IPS-18c (cell line): ENCODE data around the gene OR4A15.

ENCODE experiments used
- H3K4me3 ChIP-seq: 2 replicates; pipeline ENCODE4 v1.7.0; 2013; ENCODE audit warnings: low read depth, mild to moderate bottlenecking, low read length, moderate library complexity; ENCODE audit not compliant: insufficient read depth
- H3K9me3 ChIP-seq: one replicate; pipeline ENCODE4 v1.6.1; 2013; ENCODE audit warnings: mild to moderate bottlenecking, low read length, moderate library complexity; ENCODE audit not compliant: control insufficient read depth, insufficient read depth

OR4A15 gene

DNA sequence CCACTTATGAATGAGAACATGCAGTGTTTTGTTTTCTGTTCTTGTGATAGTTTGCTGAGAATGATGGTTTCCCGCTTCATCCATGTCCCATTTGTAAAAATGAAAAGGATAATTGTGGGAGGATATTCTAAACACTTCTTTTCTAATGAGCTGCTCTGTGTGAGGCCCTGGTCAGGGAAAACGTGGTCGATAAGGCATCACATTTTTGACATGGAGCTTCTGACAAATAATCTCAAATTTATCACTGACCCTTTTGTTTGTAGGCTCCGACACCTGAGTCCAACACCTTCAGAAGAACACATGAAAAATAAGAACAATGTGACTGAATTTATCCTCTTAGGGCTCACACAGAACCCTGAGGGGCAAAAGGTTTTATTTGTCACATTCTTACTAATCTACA lies at the start of gene OR4A15:
Gene OR4A15, plus strand, starts transcription at position 301 of the 400 bp plus-strand sequence. Its CDS starts 0 bp downstream, at position 301.
- no peak within 1 kb of the TSS for H3K4me3 ChIP-seq
- peaks cover 11% of the 10 kb centered on the region for H3K9me3 ChIP-seq

GRCh38 chr11:55324500-55324899 lies 43.3 kb upstream of the OR4A15 start:
- peaks cover 13% of the 10 kb centered on the region for H3K9me3 ChIP-seq

GRCh38 chr11:55342901-55343300 lies 24.9 kb upstream of the OR4A15 start, which contains the start of gene OR4A16:
OR4A16 (plus strand) TSS chr11:55343201; CDS start chr11:55343201, 0 bp downstream.
- H3K9me3 ChIP-seq: peaks cover 34% of the 10 kb centered on the region
- H3K4me3 ChIP-seq: no peak within 1 kb of the TSS

More at GRCh38 chr11:55324500-55324899, 43.3 kb upstream of the OR4A15 start:
- H3K4me3 ChIP-seq: no peak overlapping the region

- Histone ChIP-seq H3K4me3 (no peak overlapping the region), H3K9me3 (peaks cover 25% of the 10 kb centered on the region)
Observed at GRCh38 chr11:55345306-55345705, 22.5 kb upstream of the OR4A15 start.

GRCh38 chr11:55349032-55349431 lies 18.7 kb upstream of the OR4A15 start:
- Histone ChIP-seq H3K4me3 (no peak overlapping the region), H3K9me3 (peaks cover 17% of the 10 kb centered on the region)

GRCh38 chr11:55357560-55358184 lies 10.1 kb upstream of the OR4A15 start:
- peaks cover 21% of the 10 kb centered on the region for H3K9me3 ChIP-seq

GRCh38 chr11:55401011-55401410 lies 33.2 kb downstream of the OR4A15 start:
- peaks cover 13% of the 10 kb centered on the region for H3K9me3 ChIP-seq
- H3K4me3 ChIP-seq: no peak overlapping the region

More at GRCh38 chr11:55357560-55358184, 10.1 kb upstream of the OR4A15 start:
- no peak overlapping the region for H3K4me3 ChIP-seq
